ENCODE data around the gene TNIK.

GRCh38 chr3:171168086-171168485 lies 292.1 kb downstream of the TNIK start:
- no peak for TF ChIP-seq CTCF (IDR thresholded peaks at IDR 0.05)
- no peak for TF ChIP-seq POLR2A (IDR thresholded peaks at IDR 0.05)

All from uterus (tissue), 2 donors.